ENCODE results near the gene ITGAV.

Gene ITGAV

DNA sequence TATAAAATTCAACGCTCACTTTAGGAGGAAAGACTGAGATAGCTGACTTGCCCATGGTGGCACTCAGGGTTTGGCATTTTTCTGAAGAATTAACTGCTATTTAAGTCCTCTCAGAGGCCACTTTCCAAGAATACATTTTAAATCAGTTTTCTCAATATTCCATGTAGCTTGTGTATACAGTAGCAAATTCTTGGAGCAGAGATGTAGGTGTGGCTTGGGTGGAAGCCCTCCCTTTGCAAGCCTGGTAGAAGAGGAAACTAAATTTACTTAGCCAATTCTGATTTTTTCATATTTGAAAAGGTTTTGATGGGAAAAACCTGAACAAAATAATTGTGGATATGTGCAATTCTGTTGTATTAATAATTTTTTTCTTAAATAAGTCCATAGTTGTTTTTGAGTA is 14.0 kb upstream of the ITGAV start:
- DNase-seq: no peak

GRCh38 chr2:186576614-186577013 is 13.2 kb upstream of the ITGAV start:
- no peak for DNase-seq

GRCh38 chr2:186582698-186583097 is 7.2 kb upstream of the ITGAV start:
- DNase-seq: no peak

- DNase-seq: peak; percentile 69
These were observed 5.8 kb upstream of the ITGAV start for GRCh38 chr2:186584053-186584452.

DNA sequence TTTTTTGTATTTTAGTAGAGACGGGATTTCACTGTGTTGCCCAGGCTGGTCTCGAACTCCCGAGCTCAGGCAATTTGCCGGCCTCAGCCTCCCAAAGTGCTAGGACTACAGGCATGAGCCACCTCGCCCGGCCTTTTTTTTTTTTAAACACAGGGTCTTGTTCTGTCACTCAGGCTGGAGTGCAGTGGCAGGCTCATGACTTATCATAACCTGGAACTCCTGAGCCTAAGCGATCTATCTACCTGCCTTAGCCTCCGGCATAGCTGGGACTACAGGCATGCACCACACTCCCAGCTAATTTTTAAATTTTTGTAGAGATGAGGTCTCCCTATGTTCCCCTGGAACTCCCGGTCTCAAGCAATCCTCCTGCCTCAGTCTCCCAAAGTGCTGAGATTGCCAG is 1.4 kb upstream of the ITGAV start:
- DNase-seq: no peak

DNA sequence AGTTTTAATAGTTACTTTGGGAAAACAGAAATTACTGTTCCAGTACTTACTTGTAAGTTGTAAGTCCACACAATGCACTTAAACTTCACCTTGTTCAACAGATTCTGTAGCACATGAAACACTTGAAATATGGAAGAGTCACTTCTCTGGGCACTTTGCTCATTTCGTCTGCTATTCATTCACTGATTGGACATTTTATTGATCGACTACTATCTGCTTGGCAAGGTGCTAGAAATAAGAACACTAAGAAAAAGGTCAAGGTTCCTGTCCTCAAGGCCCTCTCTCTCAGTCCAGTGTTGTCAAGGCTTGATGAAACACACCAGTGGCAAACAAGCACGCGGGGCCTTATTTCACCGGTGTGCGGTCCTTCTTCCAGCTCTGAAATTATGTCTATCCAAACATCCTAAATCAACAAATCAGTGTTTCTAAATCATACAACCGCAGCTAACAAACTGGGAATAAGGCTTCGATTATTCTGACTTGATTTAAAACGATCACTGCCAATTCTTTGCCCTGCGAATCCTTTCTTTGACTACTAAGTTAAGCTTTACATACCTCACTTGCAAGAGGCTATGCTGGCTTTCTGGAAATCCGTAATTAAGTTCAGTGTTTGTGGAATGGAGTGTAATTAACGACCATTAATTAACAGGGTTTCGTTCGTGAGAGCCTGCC is 780 bp upstream of the ITGAV start:
- DNase-seq: peak; percentile 22

GRCh38 chr2:186590350-186590758 is 498 bp downstream of the ITGAV start:
- peak; percentile 62 for DNase-seq

DNA sequence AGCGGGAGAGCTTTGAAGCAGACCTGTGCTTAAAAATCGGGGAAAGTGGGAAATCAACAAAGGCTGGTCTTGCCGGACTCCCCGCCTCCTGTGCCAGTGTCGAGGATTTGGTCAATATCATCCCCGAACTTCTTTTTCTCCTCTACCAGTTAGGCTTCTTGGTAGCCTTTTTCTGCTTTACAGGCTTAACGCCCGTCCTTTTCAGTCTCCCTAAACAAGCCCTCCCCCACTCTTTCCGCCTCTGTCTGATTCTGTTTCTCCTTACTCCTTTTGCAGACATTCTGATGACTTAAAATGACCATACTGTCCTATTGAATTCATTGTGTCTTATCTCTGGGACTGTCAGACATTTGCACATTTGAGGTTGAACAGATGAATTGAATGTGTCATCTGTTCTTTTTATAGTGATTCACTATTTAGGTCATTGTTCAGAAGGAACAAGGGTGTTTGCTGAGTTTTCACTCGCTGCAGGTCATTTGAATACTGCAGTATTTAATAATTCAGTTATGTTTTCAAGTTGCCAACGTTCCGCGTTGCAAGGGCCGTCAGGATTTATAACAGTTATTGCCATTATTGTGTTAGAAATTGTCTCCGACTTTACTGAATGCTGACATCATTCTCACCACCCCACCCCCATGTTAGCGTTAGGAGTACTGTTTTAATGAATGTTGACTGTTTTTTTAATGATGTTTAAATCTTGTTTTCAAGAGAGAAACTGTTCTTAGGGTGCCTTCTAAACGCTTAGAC is 1.1 kb downstream of the ITGAV start:
- DNase-seq: peak; percentile 43

- no peak for DNase-seq
These were observed 1.6 kb downstream of the ITGAV start for GRCh38 chr2:186591506-186591890.

- no peak for DNase-seq
These were observed 2.5 kb downstream of the ITGAV start for GRCh38 chr2:186592137-186592875.

- DNase-seq: no peak
These were observed 3.7 kb downstream of the ITGAV start for GRCh38 chr2:186593523-186593922.

- DNase-seq: no peak
These were observed 4.3 kb downstream of the ITGAV start for GRCh38 chr2:186594001-186594722.

- peak; percentile 12 for DNase-seq
These were observed 5.4 kb downstream of the ITGAV start for GRCh38 chr2:186595219-186595618.

- no peak for DNase-seq
These were observed 9.4 kb downstream of the ITGAV start for GRCh38 chr2:186599186-186599778.

DNA sequence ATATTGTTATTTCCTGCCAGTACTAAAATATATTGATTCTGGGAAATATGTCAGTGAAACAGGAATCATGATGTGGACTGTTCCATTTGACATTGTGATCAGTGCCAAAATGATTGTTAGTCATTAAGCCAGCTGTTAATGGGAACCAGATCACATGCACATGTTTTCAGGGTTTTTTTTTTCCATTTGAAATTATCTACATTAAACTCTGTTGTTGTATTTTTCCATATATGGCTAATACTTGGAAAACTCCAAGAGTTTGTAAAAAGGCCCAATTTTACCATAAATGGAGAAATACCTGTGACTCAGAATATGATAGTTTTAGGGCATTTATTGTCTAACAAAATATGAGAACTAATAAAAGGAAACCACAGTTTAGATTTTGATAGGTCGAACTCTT is 13.4 kb downstream of the ITGAV start:
- DNase-seq: no peak

DNA sequence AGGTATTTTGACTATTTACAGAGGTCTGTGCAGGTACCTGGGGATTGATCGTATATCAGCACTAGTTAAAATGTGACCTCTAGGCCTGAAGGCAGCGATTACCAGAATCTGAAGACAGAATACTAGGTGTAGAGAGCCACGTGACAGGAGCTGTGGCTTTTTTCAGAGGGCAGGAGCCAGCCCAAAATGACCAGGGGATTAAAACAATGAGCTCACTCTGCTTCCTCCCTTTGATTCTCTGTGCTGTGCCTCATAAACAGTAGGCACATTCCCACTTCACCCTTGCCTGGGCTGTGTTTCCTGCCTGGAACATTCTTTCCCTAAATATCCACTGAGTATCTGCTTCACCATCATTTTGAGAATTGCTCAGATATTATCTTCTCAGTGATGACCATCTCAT is 15.2 kb downstream of the ITGAV start:
- DNase-seq: no peak

- no peak for DNase-seq
These were observed 17.9 kb downstream of the ITGAV start for GRCh38 chr2:186607660-186608324.

DNA sequence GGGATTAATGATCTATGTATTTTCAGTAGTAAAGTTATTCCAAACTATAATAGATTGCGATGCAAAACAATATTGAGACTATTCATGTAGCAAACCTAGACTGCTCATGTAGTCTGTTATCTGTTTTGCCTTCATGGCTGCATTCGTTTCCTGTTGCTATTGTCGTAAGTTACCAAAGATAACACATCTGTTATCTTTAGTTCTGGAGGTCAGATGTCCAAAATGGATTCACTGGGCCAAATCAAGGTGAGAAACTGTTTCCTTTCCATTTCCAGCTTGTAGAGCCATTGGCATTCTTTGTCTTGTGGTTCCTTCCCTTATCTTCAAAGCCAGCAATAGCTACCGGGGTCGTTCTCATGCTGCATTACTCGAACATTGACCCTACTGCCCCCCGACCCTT is 20.9 kb downstream of the ITGAV start:
- DNase-seq: no peak

DNA sequence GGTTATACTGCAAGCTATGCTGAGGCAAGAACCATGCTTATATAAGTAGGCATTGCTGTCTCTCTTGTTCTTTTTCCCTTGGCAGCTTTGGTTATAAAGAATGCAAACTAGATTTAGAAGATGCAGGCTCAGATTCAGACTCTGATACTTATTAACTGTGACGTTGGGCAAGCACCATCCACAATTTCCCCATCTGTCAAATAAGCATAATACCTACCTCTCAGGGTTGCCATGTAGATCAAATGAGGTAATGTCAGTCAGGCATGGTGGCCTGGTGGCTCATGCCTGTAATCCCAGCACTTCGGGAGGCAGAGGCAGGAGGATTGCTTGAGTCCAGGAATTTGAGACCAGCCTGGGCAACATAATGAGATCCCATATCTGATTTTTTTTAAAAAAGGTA is 21.7 kb downstream of the ITGAV start:
- DNase-seq: no peak

DNA sequence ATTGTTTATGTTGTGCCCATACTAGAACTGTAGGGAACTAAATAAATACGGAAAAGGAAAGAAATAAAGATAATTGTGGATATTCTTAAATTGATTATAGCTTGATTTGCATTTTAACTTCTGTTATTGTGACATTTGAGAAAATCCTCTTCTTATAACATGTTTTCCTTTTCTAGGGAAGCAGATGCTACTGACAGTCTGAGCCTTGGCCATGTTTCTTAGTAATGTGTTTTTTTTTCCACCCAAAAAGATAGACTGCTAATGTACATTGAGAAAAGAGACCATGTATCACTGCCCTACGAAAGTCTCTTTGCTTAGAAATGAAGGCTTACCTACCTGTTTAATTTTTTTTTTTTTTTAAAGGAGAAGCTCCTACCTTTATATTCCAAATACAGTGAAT is 22.2 kb downstream of the ITGAV start:
- no peak for DNase-seq

GRCh38 chr2:186612555-186613440 is 22.9 kb downstream of the ITGAV start:
- no peak for DNase-seq

Measured in NCI-H345 (cell line).